ENCODE measurements around the gene GRK6.

Gene GRK6

DNA sequence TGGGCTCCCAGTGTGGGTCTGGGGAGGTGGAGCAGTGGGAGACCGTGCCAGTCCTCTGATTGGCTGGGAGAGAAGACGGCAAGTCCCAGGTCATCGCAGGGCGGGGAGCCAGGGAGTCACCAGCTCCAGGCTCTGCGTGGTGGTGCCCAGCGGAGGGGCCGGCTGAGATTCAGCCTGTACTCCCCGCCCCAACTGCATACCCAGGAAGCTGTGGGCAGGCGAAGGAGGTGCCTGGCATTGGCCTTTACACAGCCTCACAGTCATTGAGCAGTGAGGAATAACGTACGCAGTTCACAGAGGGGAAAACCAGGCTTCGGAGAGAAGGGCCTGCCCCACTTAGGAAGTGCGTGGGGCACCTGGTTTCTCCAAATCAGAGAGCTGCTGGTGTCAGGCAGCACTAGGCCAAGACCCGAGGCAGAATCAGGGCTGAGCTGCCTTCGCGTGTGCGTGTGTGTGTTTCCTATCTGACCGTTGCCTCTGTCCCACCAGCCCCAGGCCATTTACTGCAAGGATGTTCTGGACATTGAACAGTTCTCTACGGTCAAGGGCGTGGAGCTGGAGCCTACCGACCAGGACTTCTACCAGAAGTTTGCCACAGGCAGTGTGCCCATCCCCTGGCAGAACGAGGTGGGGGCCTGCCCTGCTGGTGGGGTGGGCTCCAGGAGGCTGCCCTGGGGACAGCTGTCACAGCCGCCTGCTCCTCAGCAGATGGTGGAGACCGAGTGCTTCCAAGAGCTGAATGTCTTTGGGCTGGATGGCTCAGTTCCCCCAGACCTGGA is 13.9 kb downstream of the GRK6 start:
- H3K36me3 ChIP-seq, result peaks cover 38% of the 10 kb centered on the region
- no peak overlapping the region for H3K4me3 ChIP-seq (ENCODE audit: low read depth, low read length)
- no peaks in the 10 kb centered on the region for H3K9me3 ChIP-seq
- H3K4me1 ChIP-seq, result peaks cover 5% of the 10 kb centered on the region; the same call in 1 of the 2 replicates
- TF ChIP-seq CTCF (IDR thresholded peaks at IDR 0.05; ENCODE audit: low read depth, low read length), result no peak
- peak; percentile 39 for DNase-seq
- H3K27me3 ChIP-seq, result no peaks in the 10 kb centered on the region

DNA sequence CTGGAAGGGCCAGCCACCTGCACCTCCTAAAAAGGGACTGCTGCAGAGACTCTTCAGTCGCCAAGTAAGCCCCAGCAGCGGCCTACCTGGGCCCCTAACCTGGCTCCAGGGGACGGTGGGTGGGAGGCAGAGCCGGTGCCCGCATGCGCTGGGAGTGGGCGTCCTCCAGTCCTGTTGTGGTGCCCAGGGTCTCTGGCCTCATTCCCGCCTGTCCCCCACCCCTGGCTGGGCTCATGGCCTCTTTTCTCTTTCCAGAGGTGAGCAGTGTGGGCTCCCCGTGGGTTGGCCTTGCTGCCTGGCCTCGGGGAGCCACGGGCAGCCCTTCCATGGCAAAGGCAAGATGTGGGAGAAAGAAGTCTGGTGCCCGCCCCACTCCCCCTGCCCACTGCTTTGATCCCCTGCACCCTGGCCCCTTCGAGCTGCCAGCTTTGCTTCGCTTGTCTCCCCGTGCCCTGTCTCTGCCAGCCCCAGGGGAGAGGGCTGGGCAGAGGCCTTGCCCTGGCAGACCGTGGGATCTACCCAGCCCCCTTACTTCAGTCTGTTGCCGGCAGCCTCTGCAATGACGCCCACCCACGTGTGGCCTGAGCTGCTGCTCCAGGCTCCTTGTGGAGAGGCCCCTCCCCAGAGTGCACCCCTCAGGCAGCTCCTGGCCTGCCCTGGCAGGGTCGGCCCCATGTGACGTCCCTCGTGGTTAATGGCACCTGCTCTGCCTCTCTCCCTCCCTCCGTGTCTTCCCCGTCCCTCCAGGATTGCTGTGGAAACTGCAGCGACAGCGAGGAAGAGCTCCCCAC is 14.7 kb downstream of the GRK6 start:
- peak; percentile 29 for DNase-seq
- Histone ChIP-seq H3K36me3 (peaks cover 34% of the 10 kb centered on the region), H3K27me3 (no peaks in the 10 kb centered on the region), H3K9me3 (no peaks in the 10 kb centered on the region), H3K4me1 (peaks cover 5% of the 10 kb centered on the region; the same call in 1 of the 2 replicates), H3K4me3 (ENCODE audit: low read depth, low read length) (no peak overlapping the region)
- no peak for TF ChIP-seq CTCF (IDR thresholded peaks at IDR 0.05; ENCODE audit: low read depth, low read length)

GRCh38 chr5:177442066-177442826 is 15.8 kb downstream of the GRK6 start:
- no peak for TF ChIP-seq CTCF (IDR thresholded peaks at IDR 0.05; ENCODE audit: low read depth, low read length)
- peak; percentile 24 for DNase-seq
- Histone ChIP-seq H3K36me3 (peaks cover 32% of the 10 kb centered on the region), H3K9me3 (no peaks in the 10 kb centered on the region), H3K27me3 (no peaks in the 10 kb centered on the region), H3K4me3 (ENCODE audit: low read depth, low read length) (no peak overlapping the region), H3K4me1 (peaks cover 5% of the 10 kb centered on the region; the same call in 1 of the 2 replicates)

DNA sequence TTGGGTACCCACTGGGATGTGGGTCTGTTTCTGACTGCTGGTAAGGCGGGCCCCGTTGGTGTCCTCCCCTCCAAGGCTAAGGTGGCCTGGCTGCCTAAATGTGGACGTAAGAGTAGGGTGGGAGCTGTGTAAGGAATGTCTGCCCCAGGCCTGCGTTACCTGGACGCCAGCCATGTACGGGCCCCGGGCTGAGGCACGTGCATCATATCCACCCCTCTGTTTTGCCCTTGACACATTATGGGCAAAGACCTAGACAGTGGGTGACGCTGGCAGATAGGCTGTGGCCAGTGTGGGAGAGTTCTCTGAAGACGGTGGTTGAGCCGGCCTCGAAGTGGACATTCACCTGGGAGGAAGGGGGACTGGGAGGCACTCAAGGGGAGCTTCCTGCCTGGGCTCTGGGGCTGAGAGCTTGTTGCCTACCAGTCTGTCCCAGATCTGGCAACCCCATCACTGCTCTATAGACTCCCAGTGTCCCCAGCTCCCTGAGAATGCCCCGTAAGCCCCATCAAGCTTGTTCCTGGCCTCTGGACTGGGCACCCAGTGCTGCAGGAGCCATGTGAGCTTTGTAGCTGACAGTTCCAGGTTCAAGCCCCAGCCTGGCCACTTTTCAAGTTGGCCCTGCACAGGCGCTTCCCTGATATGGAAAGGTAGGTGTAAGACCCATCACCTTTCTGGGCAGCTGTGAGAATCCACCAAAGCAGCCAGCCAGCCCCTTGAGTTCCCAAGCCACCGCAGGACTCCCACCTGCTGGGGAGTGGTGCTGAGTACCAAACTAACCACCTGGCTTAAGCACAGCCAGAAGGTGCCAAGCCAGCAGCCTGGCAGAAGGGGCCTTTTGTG is 16.9 kb downstream of the GRK6 start:
- no peak overlapping the region for H3K4me3 ChIP-seq (ENCODE audit: low read depth, low read length)
- peaks cover 24% of the 10 kb centered on the region for H3K36me3 ChIP-seq
- no peak for TF ChIP-seq CTCF (IDR thresholded peaks at IDR 0.05; ENCODE audit: low read depth, low read length)
- peaks cover 12% of the 10 kb centered on the region for H3K4me1 ChIP-seq
- no peaks in the 10 kb centered on the region for H3K9me3 ChIP-seq
- H3K27me3 ChIP-seq, result no peaks in the 10 kb centered on the region
- DNase-seq, result peak; percentile 6

DNA sequence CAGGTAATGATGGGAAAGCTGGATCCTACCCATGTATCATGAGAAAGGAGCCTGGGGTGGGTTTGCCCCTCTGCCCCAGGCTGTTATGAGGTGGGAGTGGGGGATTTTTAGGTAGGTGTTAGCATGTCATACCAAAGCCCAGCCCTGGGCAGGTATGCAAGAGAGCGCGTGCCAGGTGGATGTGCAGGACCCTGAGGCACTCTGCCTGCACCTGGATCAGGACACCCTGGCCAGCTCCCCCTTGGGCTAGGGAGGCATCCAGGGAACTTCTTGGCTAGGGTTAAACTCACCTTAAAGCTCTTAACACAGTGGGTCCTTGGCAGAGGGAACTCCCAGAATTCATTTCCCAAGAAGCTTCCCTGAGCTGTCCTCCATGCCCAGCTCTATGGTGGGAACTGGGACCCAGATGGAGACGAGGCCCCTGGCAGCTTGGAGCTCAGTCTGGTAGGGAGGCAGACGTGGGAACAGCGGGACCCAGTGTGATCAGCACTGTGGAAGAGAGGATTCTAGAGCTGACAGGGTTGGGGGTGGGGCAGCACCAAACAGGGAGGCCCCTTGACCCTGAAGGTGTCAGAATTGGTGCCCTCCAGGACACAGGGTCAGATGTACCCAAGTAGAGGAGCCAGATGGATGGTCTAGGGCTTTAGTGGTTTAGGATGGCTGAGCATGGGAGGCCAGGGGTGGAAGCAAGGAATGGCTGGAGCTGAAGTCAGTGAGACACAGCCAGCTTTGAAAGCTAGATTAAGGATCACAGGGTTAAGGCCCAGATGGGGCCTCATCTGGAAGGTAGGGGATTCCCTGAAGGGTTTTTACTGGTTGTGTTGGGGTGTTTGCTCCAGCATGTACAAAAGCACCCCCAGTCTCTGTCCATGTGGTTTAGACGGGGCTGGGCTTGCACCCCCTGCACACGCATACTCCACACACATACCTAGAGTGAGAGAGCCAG is 17.9 kb downstream of the GRK6 start:
- H3K4me3 ChIP-seq (ENCODE audit: low read depth, low read length), result no peak overlapping the region
- peaks cover 16% of the 10 kb centered on the region for H3K36me3 ChIP-seq
- no peak for DNase-seq
- peaks cover 23% of the 10 kb centered on the region for H3K4me1 ChIP-seq
- H3K27me3 ChIP-seq, result no peaks in the 10 kb centered on the region
- no peak for TF ChIP-seq CTCF (IDR thresholded peaks at IDR 0.05; ENCODE audit: low read depth, low read length)
- H3K9me3 ChIP-seq, result no peaks in the 10 kb centered on the region
